ENCODE data around the gene AGRN.
"Not testable (repeated sequence)": the region's sequence is repeated elsewhere in the genome, so short reads cannot be mapped to it uniquely, and the experiment has no call there.

AGRN gene

GRCh38 chr1:1069056-1069710 lies 49.3 kb downstream of the AGRN start:
- DNase-seq: peak; percentile 91

DNA sequence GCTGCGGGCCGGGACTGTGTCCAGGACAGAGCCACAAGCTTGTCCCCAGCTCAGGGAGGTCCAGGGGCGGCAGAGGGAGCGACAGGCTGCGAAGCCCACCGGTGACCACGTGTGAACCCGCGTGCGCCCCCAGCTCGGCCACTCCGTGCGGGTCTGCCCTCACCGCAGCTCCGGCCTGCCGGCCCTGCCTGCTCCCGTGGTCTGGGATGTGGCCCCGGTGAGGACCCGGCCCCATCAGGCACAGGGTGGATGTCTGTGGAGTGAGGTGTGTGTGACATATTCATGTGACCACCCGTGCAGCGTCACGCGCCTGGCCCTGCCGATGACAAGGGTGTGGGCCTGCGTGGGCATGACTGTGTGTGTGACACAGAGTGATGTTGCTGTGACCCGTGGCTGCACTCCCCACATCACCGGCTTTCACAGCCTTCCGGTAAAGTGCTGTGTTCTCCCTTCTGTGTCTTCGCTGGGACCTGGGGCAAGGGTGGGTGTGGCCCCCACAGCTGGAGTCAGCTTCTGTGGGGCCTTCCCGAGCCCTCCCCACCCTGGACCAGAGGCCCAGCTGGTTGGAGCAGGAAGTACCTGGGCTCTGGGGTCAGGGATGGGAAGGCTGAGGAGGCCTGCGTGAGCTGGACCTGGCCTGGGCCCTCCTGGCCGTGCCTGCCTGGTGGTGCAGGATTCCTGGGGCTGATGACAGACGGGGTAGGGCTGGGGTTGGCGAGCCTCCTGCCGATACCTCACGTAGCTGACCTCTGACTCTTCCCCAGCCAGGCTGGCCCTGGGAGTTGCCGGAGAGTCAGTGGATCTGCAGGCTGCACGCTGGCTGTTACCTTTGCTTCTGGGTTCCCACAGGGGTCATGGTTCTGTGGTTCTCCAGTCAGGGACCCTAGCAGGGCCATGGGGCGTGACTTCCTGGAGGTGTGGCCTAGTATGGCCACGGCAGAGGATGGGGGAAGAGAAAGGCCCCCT lies 50.1 kb downstream of the AGRN start:
- DNase-seq: no peak

DNA sequence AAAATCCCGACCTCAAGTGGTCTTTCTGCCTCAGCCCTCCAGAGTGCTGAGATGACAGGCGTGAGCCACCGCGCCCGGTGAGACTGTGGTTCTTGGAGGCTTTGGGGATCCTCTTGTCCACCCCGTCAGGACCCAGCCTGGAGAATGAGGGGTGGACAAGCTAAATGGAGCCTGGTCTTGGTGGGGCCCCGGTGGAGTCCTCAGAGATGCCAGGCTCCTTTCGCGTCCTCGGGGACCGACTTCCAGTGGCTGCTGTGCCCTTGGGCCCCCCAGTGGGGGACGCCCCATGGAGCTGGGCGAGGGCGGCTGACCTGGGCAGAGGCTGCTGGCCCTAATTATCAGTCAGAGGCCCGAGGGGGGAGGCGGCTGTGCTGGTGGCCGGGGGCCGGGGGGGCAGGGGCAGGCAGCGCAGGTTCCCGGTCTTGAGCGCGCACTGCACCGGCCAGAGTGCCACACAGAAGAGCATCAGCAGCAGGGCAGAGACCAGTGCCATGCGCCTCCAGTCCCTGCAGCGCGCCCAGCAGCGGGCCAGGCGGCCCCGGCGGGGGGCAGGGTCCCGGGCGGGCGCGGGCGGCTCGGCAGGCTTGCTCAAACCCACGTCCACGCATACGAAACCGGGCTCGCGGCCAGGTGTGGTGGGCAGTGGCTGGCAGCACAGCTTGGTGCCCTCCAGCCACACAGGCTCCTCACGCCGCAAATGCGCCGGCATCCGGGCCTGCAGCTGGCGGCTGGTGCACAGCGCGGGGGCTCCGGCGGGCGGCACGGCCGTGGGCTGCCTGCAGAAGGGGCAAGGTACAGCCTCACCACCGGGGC lies 51.8 kb downstream of the AGRN start:
- DNase-seq: no peak

GRCh38 chr1:1072299-1072848 lies 52.5 kb downstream of the AGRN start:
- DNase-seq: no peak

- no peak for DNase-seq
Observed at GRCh38 chr1:1072849-1073742, 53.2 kb downstream of the AGRN start.

DNA sequence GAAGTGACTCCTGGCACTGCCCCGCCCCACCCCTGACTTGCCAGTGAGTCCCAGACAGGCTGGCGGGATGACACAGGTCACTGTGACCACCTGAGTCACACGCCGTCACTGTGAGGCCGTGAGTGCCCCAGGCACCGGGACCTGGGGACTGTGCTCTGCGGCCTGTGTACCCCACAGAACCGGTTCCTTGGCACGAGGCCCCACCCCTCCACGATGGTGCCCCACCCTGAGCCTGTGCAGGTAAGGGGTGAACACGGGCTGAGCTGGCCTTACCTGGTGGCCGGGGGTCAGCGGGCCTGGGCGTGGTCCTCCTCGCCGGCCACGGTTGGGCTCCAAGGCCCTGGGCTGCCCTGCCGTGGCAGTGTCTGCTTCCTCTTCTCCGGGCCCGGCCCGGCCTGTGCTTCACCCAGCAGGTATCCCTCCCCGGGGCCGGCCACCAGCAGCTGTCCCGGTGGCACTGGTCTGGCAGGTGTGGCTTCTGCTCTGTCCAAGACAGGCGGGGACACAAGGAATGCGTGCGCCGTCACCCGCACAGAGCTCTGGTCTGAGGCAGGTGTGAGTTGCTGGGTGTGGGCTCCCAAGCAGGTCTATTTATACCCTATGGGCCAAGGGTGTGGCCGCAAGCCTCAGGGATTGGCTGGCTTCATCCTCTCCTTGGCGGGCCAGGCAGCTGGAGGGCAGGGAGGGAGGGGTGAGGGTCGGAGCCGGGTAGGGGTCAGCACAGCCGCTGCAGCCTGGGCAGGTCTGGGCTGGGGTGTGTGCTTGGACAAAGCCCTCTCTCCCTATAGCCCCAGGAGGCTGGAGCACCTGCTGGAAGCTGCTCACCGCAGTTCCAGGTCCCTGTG lies 54.0 kb downstream of the AGRN start, which contains the start of gene RNF223:
RNF223 (minus strand) TSS at position 564 of the 845 bp plus-strand sequence. CDS start 1,740 bp downstream, outside the sequence.
- DNase-seq: no peak

GRCh38 chr1:1074631-1075147 lies 54.8 kb downstream of the AGRN start:
- DNase-seq: no peak

DNA sequence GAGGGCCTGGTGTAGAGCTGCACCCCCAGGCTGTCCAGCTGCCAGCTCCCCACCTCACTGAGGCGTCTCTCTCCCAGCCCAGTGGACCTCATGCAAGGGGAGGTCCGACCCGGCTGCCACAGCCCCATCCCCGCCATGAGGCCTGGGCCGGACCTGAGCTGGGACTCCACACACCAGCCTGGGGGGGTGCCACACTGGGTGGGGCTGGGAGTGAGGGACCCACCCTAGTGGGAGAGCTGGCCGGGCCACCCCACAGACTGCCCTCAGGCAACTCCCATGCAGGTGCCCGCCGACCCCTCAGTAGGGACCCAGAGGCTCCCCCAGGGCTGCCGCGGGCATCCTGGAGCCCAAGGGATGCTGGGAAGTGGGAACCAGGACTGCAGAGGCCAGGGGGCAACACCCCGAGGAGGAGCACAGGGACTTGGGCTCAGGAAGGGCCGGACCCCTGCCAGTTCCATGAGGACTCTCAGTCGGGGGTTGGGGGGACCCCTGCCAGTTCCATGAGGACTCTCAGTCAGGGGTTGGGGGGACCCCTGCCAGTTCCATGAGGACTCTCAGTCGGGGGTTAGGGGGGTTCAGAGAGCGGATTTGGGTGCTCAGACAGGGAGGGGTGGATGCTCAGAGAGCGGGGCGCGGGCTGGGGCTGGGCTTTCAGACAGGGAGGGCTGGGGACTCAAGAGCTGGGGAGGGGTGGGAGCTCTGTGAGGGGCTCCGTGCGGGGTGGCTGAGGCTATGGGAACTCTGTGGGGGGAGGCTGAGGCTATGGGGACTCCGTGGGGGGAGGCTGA lies 55.4 kb downstream of the AGRN start:
- DNase-seq: no peak

DNA sequence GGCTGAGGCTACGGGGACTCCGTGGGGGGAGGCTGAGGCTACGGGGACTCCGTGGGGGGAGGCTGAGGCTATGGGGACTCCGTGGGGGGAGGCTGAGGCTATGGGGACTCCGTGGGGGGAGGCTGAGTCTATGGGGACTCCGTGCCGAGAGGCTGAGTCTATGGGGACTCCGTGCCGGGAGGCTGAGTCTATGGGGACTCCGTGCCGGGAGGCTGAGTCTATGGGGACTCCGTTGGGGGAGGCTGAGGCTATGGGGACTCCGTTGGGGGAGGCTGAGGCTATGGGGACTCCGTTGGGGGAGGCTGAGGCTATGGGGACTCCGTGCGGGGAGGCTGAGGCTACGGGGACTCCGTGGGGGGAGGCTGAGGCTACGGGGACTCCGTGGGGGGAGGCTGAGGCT lies 57.5 kb downstream of the AGRN start:
- DNase-seq: not testable (repeated sequence)

DNA sequence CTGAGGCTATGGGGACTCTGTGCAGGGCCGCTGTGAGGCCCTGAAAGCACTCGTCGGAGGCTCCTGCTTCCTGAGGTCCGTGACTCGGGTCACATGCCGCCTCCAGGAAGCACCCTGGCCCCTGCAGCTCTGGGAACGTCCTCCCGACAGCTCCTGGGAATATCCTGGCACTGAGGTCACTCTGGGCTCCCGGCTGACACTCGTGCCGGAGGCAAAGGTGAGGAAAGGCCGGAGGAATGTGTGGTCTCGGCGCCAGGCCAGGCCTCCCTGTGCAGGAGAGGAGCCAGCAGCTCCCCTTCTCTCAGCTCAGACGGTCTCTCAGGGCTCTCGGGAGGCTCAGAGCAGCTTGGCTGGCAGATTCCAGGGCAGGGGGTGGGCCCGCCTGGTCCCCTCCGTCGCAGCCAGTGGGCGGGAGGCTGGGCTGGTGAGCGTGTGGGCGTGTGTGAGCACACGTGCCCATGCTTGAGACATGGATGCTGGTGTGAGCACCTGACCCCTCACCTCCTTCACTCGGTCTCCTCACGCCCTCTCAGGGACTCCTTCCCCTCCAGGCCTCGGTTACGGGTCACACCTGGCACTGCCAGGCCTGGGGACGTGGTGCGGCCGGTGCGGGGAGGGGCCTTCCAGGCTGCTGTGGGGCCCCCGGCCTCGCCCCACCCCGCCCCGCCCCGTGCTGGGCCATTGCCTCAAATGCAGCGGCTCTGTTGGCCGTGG lies 59.6 kb downstream of the AGRN start:
- no peak for DNase-seq

DNA sequence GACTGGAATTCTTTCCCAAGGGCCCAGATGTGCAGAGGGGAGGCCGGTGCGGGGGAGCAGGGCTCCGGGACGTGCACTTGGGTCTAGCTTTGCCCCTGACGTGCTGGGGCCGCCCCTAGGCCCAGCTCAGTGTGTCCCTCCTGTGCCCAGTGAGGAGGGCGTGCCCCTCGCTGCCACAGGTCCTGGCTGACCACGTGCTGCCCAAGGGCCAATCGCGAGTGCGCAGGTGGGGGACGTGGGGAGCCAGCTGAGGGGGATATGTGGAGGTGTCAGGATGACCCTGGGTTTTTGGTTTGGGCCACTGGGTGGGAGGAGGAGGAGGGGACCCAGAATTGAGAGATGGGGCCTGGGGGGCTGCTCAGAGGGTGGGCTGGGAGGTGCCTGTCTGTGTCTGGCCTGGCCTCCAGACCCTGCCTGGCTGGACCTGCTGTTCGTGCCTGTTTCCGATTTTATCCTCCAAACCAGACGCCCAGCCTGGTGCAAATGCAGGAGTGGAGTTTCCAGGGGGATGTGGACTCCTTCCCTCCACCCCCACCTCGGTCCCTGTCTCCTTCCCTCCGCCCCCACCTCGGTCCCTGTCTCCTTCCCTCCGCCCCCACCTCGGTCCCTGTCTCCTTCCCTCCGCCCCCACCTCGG lies 60.3 kb downstream of the AGRN start:
- DNase-seq: no peak

DNA sequence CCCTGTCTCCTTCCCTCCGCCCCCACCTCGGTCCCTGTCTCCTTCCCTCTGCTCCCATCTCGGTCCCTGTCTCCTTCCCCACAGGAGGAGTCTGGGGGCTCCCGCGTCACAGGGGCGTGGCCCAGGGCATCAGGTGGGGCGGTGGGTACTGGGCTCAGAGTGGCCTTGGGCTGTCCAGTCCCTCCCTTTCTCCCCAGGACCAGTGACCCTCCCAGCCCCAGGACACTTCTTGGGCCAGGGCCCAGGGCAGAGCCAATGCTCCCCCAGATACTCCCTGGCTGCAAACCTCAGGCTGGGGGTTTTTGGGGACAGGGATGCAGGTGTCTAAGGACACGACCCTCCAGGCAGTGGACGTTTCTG lies 61.0 kb downstream of the AGRN start:
- DNase-seq: no peak

GRCh38 chr1:1081311-1082238 lies 61.7 kb downstream of the AGRN start:
- no peak for DNase-seq

DNA sequence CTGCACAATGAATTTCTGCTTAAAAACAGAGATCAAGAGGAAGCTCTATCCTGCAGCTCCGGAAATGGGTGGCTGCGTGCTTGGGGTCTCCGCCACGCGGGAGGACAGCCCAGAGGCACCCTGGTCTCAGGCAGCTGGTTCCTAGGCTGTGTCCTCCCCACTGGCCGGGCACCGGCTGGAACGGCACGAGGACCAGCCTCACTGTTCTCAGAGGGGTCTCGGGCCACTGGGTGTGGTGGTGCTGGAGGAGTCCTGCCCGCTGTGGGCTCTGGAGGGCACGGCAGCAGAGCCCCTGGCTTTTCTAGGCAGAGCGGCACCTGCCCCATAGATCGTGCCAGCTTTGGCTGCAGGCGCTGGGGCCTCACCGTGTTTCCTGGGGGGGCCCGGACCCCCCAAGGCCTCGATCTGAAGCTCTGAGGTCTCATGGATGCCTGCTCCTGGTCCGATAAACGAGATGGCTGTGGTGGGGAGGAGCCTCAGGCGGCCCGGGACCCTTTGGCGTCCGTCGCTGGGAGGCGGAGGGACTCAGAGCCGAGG lies 62.4 kb downstream of the AGRN start:
- no peak for DNase-seq

DNA sequence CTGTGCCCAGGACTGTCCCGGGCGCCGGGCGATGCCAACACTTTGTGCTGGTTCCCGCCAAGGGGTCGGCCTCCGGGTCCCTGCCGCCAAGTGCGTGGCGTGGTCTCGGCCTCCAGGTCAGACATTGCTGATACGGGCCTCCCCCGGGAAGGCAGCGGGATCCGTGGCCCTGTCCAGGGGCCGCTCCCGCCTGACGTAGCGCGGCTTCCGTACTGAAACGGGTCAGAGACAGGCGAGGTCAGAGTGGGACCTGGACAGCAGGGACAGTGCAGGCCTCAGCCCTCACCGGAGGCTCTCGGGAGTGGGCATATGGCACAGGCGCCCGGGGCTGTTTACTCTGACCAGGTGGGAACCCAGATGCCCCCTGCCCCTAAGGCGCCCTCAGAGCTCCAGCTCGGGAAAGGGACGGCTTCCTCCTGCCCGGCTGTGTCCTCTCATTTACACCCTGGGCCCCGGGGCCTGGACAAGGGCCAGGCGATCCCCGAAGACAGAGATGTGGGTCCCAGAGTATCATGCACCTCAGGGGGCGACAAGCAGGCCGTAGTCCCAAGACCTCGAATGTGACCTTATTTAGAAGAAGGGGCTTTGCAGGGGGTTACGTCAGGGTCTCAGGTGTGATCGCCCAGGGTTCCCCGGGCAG lies 63.0 kb downstream of the AGRN start:
- DNase-seq: no peak

Measured in activated CD4-positive, alpha-beta T cell treated with anti-CD3 and anti-CD28 coated beads, Interleukin-10, Interleukin-2, amounts not matched to agents 100 ng/mL and 50 ng/mL, durations not matched to agents 16 hours and 8 hours (primary cell).